T47D (cell line): ENCODE results near the gene GGCX.
"Not testable (repeated sequence)": the region's sequence is repeated elsewhere in the genome, so short reads cannot be mapped to it uniquely, and the experiment has no call there.

Experiments
- DNase-seq, 2 experiments: peaks; one replicate each; pipeline versions ENCODE4 v3.0.0 to v3.0.0-alpha.2; 2011 to 2012; ENCODE audit warnings: low read depth in 1 of 2, low spot score in 1 of 2
- JUND ChIP-seq: IDR thresholded peaks from 2 replicates; pipeline ENCODE4 v1.6.1; 2012; ENCODE audit warnings: low read depth
- in situ Hi-C: cut with HindIII; loops from 2 replicates; pipeline ENCODE4 v1.10.0; 2016; ENCODE audit warnings: low sequenced_read_pairs, low pct_unique_long_range_greater_than_20kb

GGCX gene

GRCh38 chr2:85599468-85600234 lies 38.4 kb upstream of the GGCX start:
- DNase-seq: no peak
- in situ Hi-C loops: no loop called here
- no peak for TF ChIP-seq JUND

GRCh38 chr2:85598594-85599340 lies 37.5 kb upstream of the GGCX start:
- no peak for TF ChIP-seq JUND
- in situ Hi-C loops: no loop called here
- no peak for DNase-seq

- in situ Hi-C loops: no loop called here
- DNase-seq: no peak
- TF ChIP-seq JUND: no peak
These were observed 35.9 kb upstream of the GGCX start for GRCh38 chr2:85597241-85597640.

- no peak for TF ChIP-seq JUND
- in situ Hi-C loops: no loop called here
These were observed 35.3 kb upstream of the GGCX start for GRCh38 chr2:85596486-85597143.

GRCh38 chr2:85596026-85596333 lies 34.7 kb upstream of the GGCX start:
- in situ Hi-C loops: no loop called here
- no peak for TF ChIP-seq JUND

More at GRCh38 chr2:85596486-85597143, 35.3 kb upstream of the GGCX start:
- no peak for DNase-seq

GRCh38 chr2:85595301-85596025 lies 34.2 kb upstream of the GGCX start, which contains the start of gene RNF181:
RNF181 (plus strand) TSS chr2:85595745; CDS start chr2:85595764, 19 bp downstream.
- TF ChIP-seq JUND: no peak
- in situ Hi-C loops: no loop called here
- DNase-seq: peak; percentile 93 to 98

More at GRCh38 chr2:85596026-85596333, 34.7 kb upstream of the GGCX start:
- DNase-seq: no peak

GRCh38 chr2:85594715-85595300 lies 33.5 kb upstream of the GGCX start:
- DNase-seq: no peak
- no peak for TF ChIP-seq JUND
- in situ Hi-C loops: no loop called here

GRCh38 chr2:85593023-85593422 lies 31.7 kb upstream of the GGCX start:
- TF ChIP-seq JUND: no peak
- in situ Hi-C loops: no loop called here
- no peak for DNase-seq

- in situ Hi-C loops: not testable (repeated sequence)
These were observed 31.0 kb upstream of the GGCX start for GRCh38 chr2:85592299-85592698.

GRCh38 chr2:85591563-85591962 lies 30.3 kb upstream of the GGCX start:
- in situ Hi-C loops: no loop called here
- DNase-seq: no peak
- TF ChIP-seq JUND: no peak

More at GRCh38 chr2:85592299-85592698, 31.0 kb upstream of the GGCX start:
- DNase-seq: not testable (repeated sequence)

GRCh38 chr2:85590950-85591349 lies 29.7 kb upstream of the GGCX start:
- TF ChIP-seq JUND: no peak
- DNase-seq: peak in 1 of 2 experiments; percentile 53
- in situ Hi-C loops: no loop called here
